GM23338 (cell line): ENCODE results near the gene RNF217. TPM values are rescaled to one million over a fixed set of nuclear protein-coding genes. Genes with fewer than 3 reads are reported as not detected.

Experiments used
- ATAC-seq: fragments of 200-7000 bp; cut with Tn5 transposase; 3 replicates; pipeline ENCODE4 v1.9.1; 2020
- DNase-seq: peaks from one replicate; pipeline ENCODE4 v3.0.0-alpha.2; 2015; ENCODE audit warnings: low spot score
- H2AFZ ChIP-seq: fragments of 200-600 bp; sonication (generic); 2 replicates; pipeline ENCODE4 v1.8.0; 2016; ENCODE audit warnings: antibody characterized with exemption, mild to moderate bottlenecking, moderate library complexity
- H3F3A ChIP-seq: fragments of 200-600 bp; sonication (generic); replicated peaks from 2 replicates; pipeline ENCODE4 v1.8.0; 2017; ENCODE audit warnings: antibody characterized with exemption, mixed run types, low read depth
- H3K27ac ChIP-seq: fragments of 200-600 bp; sonication (generic); 2 replicates; pipeline ENCODE4 v1.6.1; 2016; ENCODE audit warnings: low read depth
- H3K27me3 ChIP-seq: fragments of 200-600 bp; sonication (generic); 2 replicates; pipeline ENCODE4 v1.8.0; 2016; ENCODE audit warnings: mild to moderate bottlenecking, mixed run types, moderate library complexity; ENCODE audit not compliant: insufficient read depth
- H3K36me3 ChIP-seq: fragments of 200-600 bp; sonication (generic); 2 replicates; pipeline ENCODE4 v1.8.0; 2016; ENCODE audit warnings: mild to moderate bottlenecking; ENCODE audit not compliant: insufficient read depth
- H3K4me1 ChIP-seq: fragments of 200-600 bp; sonication (generic); 2 replicates; pipeline ENCODE4 v1.8.0; 2016; ENCODE audit warnings: mild to moderate bottlenecking, moderate library complexity; ENCODE audit not compliant: insufficient read depth
- H3K4me2 ChIP-seq: fragments of 200-600 bp; sonication (generic); 2 replicates; pipeline ENCODE4 v1.7.1; 2017; ENCODE audit warnings: mixed run types
- H3K4me3 ChIP-seq: fragments of 200-600 bp; sonication (generic); 2 replicates; pipeline ENCODE4 v1.6.1; 2016; ENCODE audit warnings: mixed run types
- H3K79me2 ChIP-seq: fragments of 200-600 bp; sonication (generic); replicated peaks from 2 replicates; pipeline ENCODE4 v1.8.0; 2017; ENCODE audit warnings: mild to moderate bottlenecking; ENCODE audit not compliant: insufficient read depth
- H3K9me2 ChIP-seq: fragments of 200-600 bp; sonication (generic); 2 replicates; pipeline ENCODE4 v1.8.0; 2017; ENCODE audit not compliant: insufficient read depth
- H4K20me1 ChIP-seq: fragments of 200-600 bp; sonication (generic); replicated peaks from 2 replicates; pipeline ENCODE4 v1.8.0; 2017; ENCODE audit warnings: mild to moderate bottlenecking; ENCODE audit not compliant: insufficient read depth
- H3K27ac Mint-ChIP-seq: 2 replicates; pipeline ENCODE4 v1.8.0; 2020; ENCODE audit warnings: inconsistent platforms, mild to moderate bottlenecking, moderate library complexity, mixed read lengths
- H3K27me3 Mint-ChIP-seq: 3 replicates; pipeline ENCODE4 v1.8.0; 2022; ENCODE audit warnings: low read depth, mild to moderate bottlenecking, moderate library complexity, mixed read lengths, inconsistent platforms; ENCODE audit not compliant: insufficient read depth, poor library complexity
- H3K36me3 Mint-ChIP-seq: 3 replicates; pipeline ENCODE4 v1.8.0; 2021; ENCODE audit warnings: low read depth, mild to moderate bottlenecking, inconsistent platforms, moderate library complexity, mixed read lengths
- H3K4me1 Mint-ChIP-seq: 3 replicates; pipeline ENCODE4 v1.8.0; 2020; ENCODE audit warnings: mild to moderate bottlenecking, inconsistent platforms, mixed read lengths
- H3K4me3 Mint-ChIP-seq: 3 replicates; pipeline ENCODE4 v1.8.0; 2021; ENCODE audit warnings: moderate library complexity, mild to moderate bottlenecking, inconsistent platforms, mixed read lengths
- H3K9me3 Mint-ChIP-seq: 3 replicates; pipeline ENCODE4 v1.8.0; 2020; ENCODE audit warnings: moderate library complexity, mild to moderate bottlenecking, inconsistent platforms, mixed read lengths
- CREB1 ChIP-seq: fragments of 250-450 bp; sonication (Bioruptor Pico); IDR thresholded peaks from 2 replicates; pipeline ENCODE4 v1.5.0; 2020; ENCODE audit warnings: low read depth, mild to moderate bottlenecking, moderate library complexity
- EZH2 ChIP-seq: fragments of 200-600 bp; sonication (generic); IDR thresholded peaks from one replicate; pipeline ENCODE4 v1.8.0; 2017; ENCODE audit warnings: antibody characterized with exemption, mild to moderate bottlenecking, low read depth; ENCODE audit not compliant: unreplicated experiment
- POLR2AphosphoS5 ChIP-seq: IDR thresholded peaks from 2 replicates; pipeline ENCODE4 v1.6.1; 2016; ENCODE audit warnings: antibody characterized with exemption, low read depth
- STAT1 ChIP-seq: IDR thresholded peaks from one replicate; pipeline ENCODE4 v1.6.1; 2016; ENCODE audit warnings: antibody characterized with exemption; ENCODE audit not compliant: unreplicated experiment
- ZNF114 ChIP-seq: fragments of 250-450 bp; sonication (Bioruptor Pico); IDR thresholded peaks from 2 replicates; pipeline ENCODE4 v1.5.0; 2020; ENCODE audit warnings: mild to moderate bottlenecking, moderate library complexity
- ZNF331 ChIP-seq: fragments of 250-450 bp; sonication (Bioruptor Pico); IDR thresholded peaks from 2 replicates; pipeline ENCODE4 v1.5.0; 2020; ENCODE audit warnings: low read depth, mild to moderate bottlenecking, moderate library complexity
- ZNF462 ChIP-seq: fragments of 250-450 bp; sonication (Bioruptor Pico); IDR thresholded peaks from 2 replicates; pipeline ENCODE4 v1.5.0; 2020; ENCODE audit warnings: mild to moderate bottlenecking, moderate library complexity
- polyA plus RNA-seq: library from polyadenylated mRNA; unstranded; fragments of >200 nt; fragmentation: Nextera tagmentation; extraction: Ambion mirVana; gene quantifications from 2 replicates; pipeline ENCODE4 v1.2.1, GENCODE V29; 2016
- total RNA-seq: library from RNA; depleted of rRNA; stranded (reverse); fragments of >200 nt; shearing (Covaris generic); gene quantifications from 2 replicates; pipeline ENCODE4 v1.2.3, GENCODE V29; 2014
- TF ChIP-seq, protein P1 (sequence below): IDR thresholded peaks from one replicate; pipeline ENCODE4 v1.6.1; 2018; ENCODE audit warnings: antibody characterized with exemption; ENCODE audit not compliant: unreplicated experiment
- TF ChIP-seq, protein P2 (sequence below), 2 experiments: fragments of 200-600 bp in 1 of 2; sonication (generic) in 1 of 2; conservative IDR thresholded peaks; 2 replicates each; pipeline versions ENCODE4 v1.5.1 to v1.6.1; 2016 to 2017; ENCODE audit warnings: antibody characterized with exemption in 2 of 2, low read depth in 2 of 2, mild to moderate bottlenecking in 2 of 2, moderate library complexity in 1 of 2

The RNF217 gene
- total and polyA plus RNA-seq, 2 experiments from 2014 or later: 1.7 to 6.2 TPM

GRCh38 chr6:124997196-124997875, 35.1 kb downstream of the RNF217 start:
- H3F3A ChIP-seq: no peaks in the 10 kb centered on the region
- no peaks in the 10 kb centered on the region for H3K36me3 ChIP-seq
- no peak for TF ChIP-seq ZNF331 (CRISPR knock-in tag)
- no peaks in the 10 kb centered on the region for H3K79me2 ChIP-seq
- no peaks in the 10 kb centered on the region for H3K9me3 Mint-ChIP-seq
- no peaks in the 10 kb centered on the region for H3K27me3 ChIP-seq
- H3K4me3 ChIP-seq: no peak overlapping the region
- ATAC-seq (no peak), DNase-seq (no peak)
- no peaks in the 10 kb centered on the region for H3K4me1 ChIP-seq
- H2AFZ ChIP-seq: no peak overlapping the region
- H3K4me3 Mint-ChIP-seq: no peak overlapping the region
- H3K4me1 Mint-ChIP-seq: peaks cover 19% of the 10 kb centered on the region
- H3K4me2 ChIP-seq: no peak overlapping the region
- H3K9me2 ChIP-seq: no peaks in the 10 kb centered on the region
- no peaks in the 10 kb centered on the region for H4K20me1 ChIP-seq
- no peak overlapping the region for H3K27ac ChIP-seq
- no peaks in the 10 kb centered on the region for H3K27me3 Mint-ChIP-seq
- no peaks in the 10 kb centered on the region for H3K36me3 Mint-ChIP-seq
- H3K27ac Mint-ChIP-seq: no peak overlapping the region

DNA sequence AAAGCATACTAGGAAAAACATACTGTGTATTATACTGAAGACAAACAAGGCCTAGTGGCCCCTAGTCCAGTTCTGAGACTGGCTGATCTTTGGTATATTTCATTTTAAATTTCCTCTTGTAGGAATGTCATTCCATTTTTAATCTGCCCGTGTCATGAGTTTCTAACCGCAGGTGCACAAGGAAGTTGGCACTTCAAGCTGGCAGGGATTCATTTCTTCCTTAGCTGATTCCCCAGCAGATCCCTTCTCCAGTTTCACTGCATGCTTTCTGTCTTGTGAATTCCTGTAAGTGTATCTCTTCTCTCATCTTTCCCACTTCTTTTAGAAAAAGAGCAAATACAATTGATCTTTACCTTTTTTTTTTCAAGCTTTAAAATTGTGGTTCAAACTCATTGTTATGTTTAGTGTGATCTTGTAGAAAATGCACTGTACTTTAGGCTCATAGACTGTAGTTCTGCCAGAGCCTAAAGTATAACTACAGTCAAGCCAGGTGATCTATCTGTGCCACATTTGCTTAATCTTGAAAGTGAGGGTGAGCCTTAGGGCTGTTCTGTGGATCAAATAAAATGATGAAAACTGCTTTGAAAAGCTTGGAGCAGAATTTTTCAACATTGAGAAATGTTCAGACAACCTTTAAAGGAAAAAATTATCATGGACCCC, 37.0 kb downstream of the RNF217 start:
- H3K9me2 ChIP-seq: no peaks in the 10 kb centered on the region
- no peaks in the 10 kb centered on the region for H3K36me3 Mint-ChIP-seq
- H3K4me3 Mint-ChIP-seq: no peak overlapping the region
- no peaks in the 10 kb centered on the region for H3K79me2 ChIP-seq
- H3K27me3 Mint-ChIP-seq: no peaks in the 10 kb centered on the region
- ATAC-seq (no peak), DNase-seq (no peak)
- no peak overlapping the region for H2AFZ ChIP-seq
- H3K4me3 ChIP-seq: no peak overlapping the region
- H3K9me3 Mint-ChIP-seq: no peaks in the 10 kb centered on the region
- no peaks in the 10 kb centered on the region for H3K4me1 ChIP-seq
- peaks cover 16% of the 10 kb centered on the region for H3K4me1 Mint-ChIP-seq
- no peaks in the 10 kb centered on the region for H3F3A ChIP-seq
- no peak overlapping the region for H3K4me2 ChIP-seq
- no peak overlapping the region for H3K27ac ChIP-seq
- H4K20me1 ChIP-seq: no peaks in the 10 kb centered on the region
- H3K27me3 ChIP-seq: no peaks in the 10 kb centered on the region
- no peak overlapping the region for H3K27ac Mint-ChIP-seq
- H3K36me3 ChIP-seq: no peaks in the 10 kb centered on the region
- TF ChIP-seq, protein P1, sequence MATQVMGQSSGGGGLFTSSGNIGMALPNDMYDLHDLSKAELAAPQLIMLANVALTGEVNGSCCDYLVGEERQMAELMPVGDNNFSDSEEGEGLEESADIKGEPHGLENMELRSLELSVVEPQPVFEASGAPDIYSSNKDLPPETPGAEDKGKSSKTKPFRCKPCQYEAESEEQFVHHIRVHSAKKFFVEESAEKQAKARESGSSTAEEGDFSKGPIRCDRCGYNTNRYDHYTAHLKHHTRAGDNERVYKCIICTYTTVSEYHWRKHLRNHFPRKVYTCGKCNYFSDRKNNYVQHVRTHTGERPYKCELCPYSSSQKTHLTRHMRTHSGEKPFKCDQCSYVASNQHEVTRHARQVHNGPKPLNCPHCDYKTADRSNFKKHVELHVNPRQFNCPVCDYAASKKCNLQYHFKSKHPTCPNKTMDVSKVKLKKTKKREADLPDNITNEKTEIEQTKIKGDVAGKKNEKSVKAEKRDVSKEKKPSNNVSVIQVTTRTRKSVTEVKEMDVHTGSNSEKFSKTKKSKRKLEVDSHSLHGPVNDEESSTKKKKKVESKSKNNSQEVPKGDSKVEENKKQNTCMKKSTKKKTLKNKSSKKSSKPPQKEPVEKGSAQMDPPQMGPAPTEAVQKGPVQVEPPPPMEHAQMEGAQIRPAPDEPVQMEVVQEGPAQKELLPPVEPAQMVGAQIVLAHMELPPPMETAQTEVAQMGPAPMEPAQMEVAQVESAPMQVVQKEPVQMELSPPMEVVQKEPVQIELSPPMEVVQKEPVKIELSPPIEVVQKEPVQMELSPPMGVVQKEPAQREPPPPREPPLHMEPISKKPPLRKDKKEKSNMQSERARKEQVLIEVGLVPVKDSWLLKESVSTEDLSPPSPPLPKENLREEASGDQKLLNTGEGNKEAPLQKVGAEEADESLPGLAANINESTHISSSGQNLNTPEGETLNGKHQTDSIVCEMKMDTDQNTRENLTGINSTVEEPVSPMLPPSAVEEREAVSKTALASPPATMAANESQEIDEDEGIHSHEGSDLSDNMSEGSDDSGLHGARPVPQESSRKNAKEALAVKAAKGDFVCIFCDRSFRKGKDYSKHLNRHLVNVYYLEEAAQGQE: no peak
- TF ChIP-seq, protein P2, sequence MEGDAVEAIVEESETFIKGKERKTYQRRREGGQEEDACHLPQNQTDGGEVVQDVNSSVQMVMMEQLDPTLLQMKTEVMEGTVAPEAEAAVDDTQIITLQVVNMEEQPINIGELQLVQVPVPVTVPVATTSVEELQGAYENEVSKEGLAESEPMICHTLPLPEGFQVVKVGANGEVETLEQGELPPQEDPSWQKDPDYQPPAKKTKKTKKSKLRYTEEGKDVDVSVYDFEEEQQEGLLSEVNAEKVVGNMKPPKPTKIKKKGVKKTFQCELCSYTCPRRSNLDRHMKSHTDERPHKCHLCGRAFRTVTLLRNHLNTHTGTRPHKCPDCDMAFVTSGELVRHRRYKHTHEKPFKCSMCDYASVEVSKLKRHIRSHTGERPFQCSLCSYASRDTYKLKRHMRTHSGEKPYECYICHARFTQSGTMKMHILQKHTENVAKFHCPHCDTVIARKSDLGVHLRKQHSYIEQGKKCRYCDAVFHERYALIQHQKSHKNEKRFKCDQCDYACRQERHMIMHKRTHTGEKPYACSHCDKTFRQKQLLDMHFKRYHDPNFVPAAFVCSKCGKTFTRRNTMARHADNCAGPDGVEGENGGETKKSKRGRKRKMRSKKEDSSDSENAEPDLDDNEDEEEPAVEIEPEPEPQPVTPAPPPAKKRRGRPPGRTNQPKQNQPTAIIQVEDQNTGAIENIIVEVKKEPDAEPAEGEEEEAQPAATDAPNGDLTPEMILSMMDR (conservative IDR thresholded peaks at IDR 0.05; ENCODE audit: low read depth in 2 of 2): no peak
- TF ChIP-seq ZNF462 (CRISPR knock-in tag) (no peak), POLR2AphosphoS5 (no peak), STAT1 (no peak), EZH2 (no peak), CREB1 (CRISPR knock-in tag) (no peak), ZNF114 (CRISPR knock-in tag) (no peak)
